SK-N-SH (cell line): ENCODE measurements around the gene HDAC4. TPM values are rescaled to one million over a fixed set of nuclear protein-coding genes. Genes with fewer than 3 reads are reported as not detected.

Experiments used
- CTCF ChIA-PET: fragments of 300-600, 350-600 bp; formaldehyde crosslinking; extraction: SDS; loops from one replicate; lab custom pipeline; 2021; lab: Yijun Ruan, JAX
- POLR2A ChIA-PET: fragments of 350-600 bp; sonication (Branson Sonifier 250); formaldehyde crosslinking; extraction: SDS; loops from one replicate; lab custom pipeline; 2020; ENCODE audit warnings: antibody characterized with exemption, inconsistent platforms; lab: Yijun Ruan, JAX
- DNase-seq: peaks from one replicate; pipeline ENCODE4 v3.0.0; 2012
- H2AFZ ChIP-seq: fragments of 200-600 bp; sonication (generic); 2 replicates; pipeline ENCODE4 v1.8.1; 2016; ENCODE audit warnings: antibody characterized with exemption, mild to moderate bottlenecking, low read depth
- H3F3A ChIP-seq: fragments of 200-600 bp; sonication (generic); replicated peaks from 2 replicates; pipeline ENCODE3; 2016; ENCODE audit warnings: antibody characterized with exemption, mild to moderate bottlenecking; ENCODE audit not compliant: insufficient read depth
- H3K27ac ChIP-seq, 2 experiments: fragments of 200-500 bp in 1 of 2; fragments of 200-600 bp in 1 of 2; sonication (Bioruptor generic) in 1 of 2; sonication (generic), shearing (Covaris generic) in 1 of 2; 2 replicates each; pipeline versions ENCODE4 v1.5.1 to v1.6.1; 2014 to 2016; ENCODE audit warnings: low read depth in 2 of 2, inconsistent platforms in 1 of 2, low read length in 1 of 2, mild to moderate bottlenecking in 1 of 2, mixed read lengths in 1 of 2
- H3K27me3 ChIP-seq: fragments of 200-600 bp; sonication (generic), shearing (Covaris generic); 2 replicates; pipeline ENCODE4 v1.6.1; 2016; ENCODE audit warnings: mixed run types; ENCODE audit not compliant: insufficient read depth
- H3K36me3 ChIP-seq, 2 experiments: fragments of 200-500 bp in 1 of 2; fragments of 200-600 bp in 1 of 2; sonication (Bioruptor generic) in 1 of 2; sonication (generic) in 1 of 2; replicated peaks in 1 of 2; 2 replicates each; pipeline versions ENCODE3 to v1.5.1; 2014 to 2016; ENCODE audit warnings: low read length in 1 of 2, mild to moderate bottlenecking in 1 of 2; ENCODE audit not compliant: insufficient read depth in 2 of 2, control insufficient read depth in 1 of 2
- H3K4me1 ChIP-seq, 2 experiments: fragments of 200-500 bp in 1 of 2; fragments of 200-600 bp in 1 of 2; sonication (Bioruptor generic) in 1 of 2; sonication (generic), shearing (Covaris generic) in 1 of 2; 2 replicates each; pipeline versions ENCODE4 v1.5.1 to v1.6.1; 2014 to 2016; ENCODE audit warnings: low read depth in 1 of 2, low read length in 1 of 2, mixed run types in 1 of 2; ENCODE audit not compliant: insufficient read depth in 2 of 2, control insufficient read depth in 1 of 2
- H3K4me2 ChIP-seq: fragments of 200-600 bp; sonication (generic), shearing (Covaris generic); 2 replicates; pipeline ENCODE4 v1.6.1; 2017; ENCODE audit warnings: mixed run types
- H3K4me3 ChIP-seq, 2 experiments: fragments of 200-500 bp in 1 of 2; fragments of 200-600 bp in 1 of 2; sonication (Bioruptor generic) in 1 of 2; sonication (generic), shearing (Covaris generic) in 1 of 2; 2 replicates each; pipeline versions ENCODE4 v1.5.1 to v1.8.1; 2014 to 2016; ENCODE audit warnings: low read depth in 2 of 2, inconsistent platforms in 1 of 2, low read length in 1 of 2, mild to moderate bottlenecking in 1 of 2, mixed read lengths in 1 of 2, moderate library complexity in 1 of 2
- H3K79me2 ChIP-seq: fragments of 200-600 bp; sonication (generic); 2 replicates; pipeline ENCODE4 v1.8.1; 2017; ENCODE audit warnings: mild to moderate bottlenecking; ENCODE audit not compliant: insufficient read depth
- H3K9ac ChIP-seq: fragments of 200-600 bp; sonication (generic); 2 replicates; pipeline ENCODE4 v1.6.1; 2017; ENCODE audit warnings: mixed run types
- H3K9me2 ChIP-seq: fragments of 200-600 bp; sonication (generic); 2 replicates; pipeline ENCODE4 v1.6.1; 2017; ENCODE audit warnings: mixed run types
- H3K9me3 ChIP-seq: fragments of 200-600 bp; sonication (generic); 2 replicates; pipeline ENCODE4 v1.6.1; 2017; ENCODE audit warnings: mixed run types, mild to moderate bottlenecking, moderate library complexity
- H4K20me1 ChIP-seq: fragments of 200-600 bp; sonication (generic); 2 replicates; pipeline ENCODE4 v1.6.1; 2017; ENCODE audit warnings: mild to moderate bottlenecking, mixed run types; ENCODE audit not compliant: insufficient read depth
- EP300 ChIP-seq, 2 experiments: IDR thresholded peaks; 2 replicates each; pipeline versions ENCODE4 v1.4.0 to v1.6.1; 2012; ENCODE audit warnings: borderline replicate concordance in 1 of 2, low read depth in 1 of 2, low read length in 1 of 2
- GATA2 ChIP-seq: sonication (generic); formaldehyde crosslinking; IDR thresholded peaks from 2 replicates; pipeline ENCODE4 v1.5.0; 2020; ENCODE audit warnings: mild to moderate bottlenecking, missing genetic modification reagents
- MEF2A ChIP-seq: IDR thresholded peaks from 2 replicates; pipeline ENCODE4 v1.4.0; 2012; ENCODE audit warnings: low read depth, borderline replicate concordance
- MXI1 ChIP-seq: IDR thresholded peaks from 2 replicates; pipeline ENCODE4 v1.6.1; 2012; ENCODE audit warnings: mild to moderate bottlenecking, low read depth, low read length, improper control_type of control experiment
- RCOR1 ChIP-seq: fragments of 150-350 bp; IDR thresholded peaks from 2 replicates; pipeline ENCODE4 v1.6.1; 2017; ENCODE audit warnings: antibody characterized with exemption, low read length
- RXRA ChIP-seq: IDR thresholded peaks from 2 replicates; pipeline ENCODE4 v1.4.0; 2012; ENCODE audit warnings: low read depth, mild to moderate bottlenecking, borderline replicate concordance
- TAF1 ChIP-seq: IDR thresholded peaks from 2 replicates; pipeline ENCODE4 v1.6.1; 2012; ENCODE audit warnings: low read depth, mild to moderate bottlenecking, low read length, moderate library complexity, borderline replicate concordance
- TEAD4 ChIP-seq: IDR thresholded peaks from 2 replicates; pipeline ENCODE4 v1.4.0; 2012; ENCODE audit warnings: mild to moderate bottlenecking, borderline replicate concordance; ENCODE audit not compliant: insufficient read depth
- USF2 ChIP-seq: fragments of 150-350 bp; IDR thresholded peaks from 2 replicates; pipeline ENCODE4 v1.6.1; 2017; ENCODE audit warnings: antibody characterized with exemption, low read length, low read depth, borderline replicate concordance
- WGBS: methylation state at CpG from one replicate; pipeline ENCODE4 v1.1.6; 2017; ENCODE audit warnings: low lambda C conversion rate; 5-methylcytosine and 5-hydroxymethylcytosine counted together
- polyA plus RNA-seq, 3 experiments: library from polyadenylated mRNA; depleted of rRNA; stranded (reverse); fragments of >200 nt; gene quantifications; 2 replicates each; pipeline ENCODE4 v1.2.3, GENCODE V29; 2012
- TF ChIP-seq, protein P1 (sequence below): fragments of 150-350 bp; IDR thresholded peaks from 2 replicates; pipeline ENCODE4 v1.6.1; 2016; ENCODE audit warnings: mild to moderate bottlenecking, low read depth, low read length

Gene HDAC4
- polyA plus RNA-seq, 1 of the 3 experiments (the other 2 are of a cell fraction), result 5.5 TPM

- Histone ChIP-seq H3K4me2 (no peak overlapping the region), H3K27me3 (no peaks in the 10 kb centered on the region), H3K36me3 (peaks cover 0 to 4% of the 10 kb centered on the region in 2 experiments), H4K20me1 (no peaks in the 10 kb centered on the region), H3K4me3 (no peak overlapping the region), H3K79me2 (no peaks in the 10 kb centered on the region), H3K4me1 (peaks cover 0 to 68% of the 10 kb centered on the region in 2 experiments; a peak in 2 of 4 replicates), H3K9ac (no peak overlapping the region), H3K9me3 (no peaks in the 10 kb centered on the region), H2AFZ (no peak overlapping the region), H3K27ac (peak overlapping the region in 1 of 2 experiments; percentile 86; a peak in 2 of 4 replicates), H3F3A (no peaks in the 10 kb centered on the region), H3K9me2 (no peaks in the 10 kb centered on the region)
- ChIA-PET CTCF (interaction anchor here (1.4 kb wide), 1 partner anchor 25 kb away, joined by 3 read pairs; no protein-coding TSS in a partner anchor), POLR2A (no interaction called here)
- peak; percentile 25; the same call in 1 of the 2 replicates for TF ChIP-seq GATA2
- no peak for TF ChIP-seq MEF2A
- no peak for TF ChIP-seq MXI1
- TF ChIP-seq, protein P1, sequence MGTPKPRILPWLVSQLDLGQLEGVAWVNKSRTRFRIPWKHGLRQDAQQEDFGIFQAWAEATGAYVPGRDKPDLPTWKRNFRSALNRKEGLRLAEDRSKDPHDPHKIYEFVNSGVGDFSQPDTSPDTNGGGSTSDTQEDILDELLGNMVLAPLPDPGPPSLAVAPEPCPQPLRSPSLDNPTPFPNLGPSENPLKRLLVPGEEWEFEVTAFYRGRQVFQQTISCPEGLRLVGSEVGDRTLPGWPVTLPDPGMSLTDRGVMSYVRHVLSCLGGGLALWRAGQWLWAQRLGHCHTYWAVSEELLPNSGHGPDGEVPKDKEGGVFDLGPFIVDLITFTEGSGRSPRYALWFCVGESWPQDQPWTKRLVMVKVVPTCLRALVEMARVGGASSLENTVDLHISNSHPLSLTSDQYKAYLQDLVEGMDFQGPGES, result no peak
- TF ChIP-seq TAF1, result no peak
- WGBS, result 93% methylated on average over 3 of the region's 18 CpGs
- DNase-seq, result peak; percentile 54
Measured at GRCh38 chr2:239081622-239082021, 319.2 kb downstream of the HDAC4 start.

GRCh38 chr2:239081046-239081445 is 319.8 kb downstream of the HDAC4 start:
- TF ChIP-seq TEAD4 (no peak), RXRA (no peak), USF2 (no peak), RCOR1 (no peak), EP300 (IDR thresholded peaks at IDR 0.05; ENCODE audit: borderline replicate concordance in 1 of 2, low read depth in 1 of 2, low read length in 1 of 2) (no peak)
- Histone ChIP-seq H3K4me3 (no peak overlapping the region), H3K9ac (no peak overlapping the region), H3F3A (no peaks in the 10 kb centered on the region), H3K27me3 (no peaks in the 10 kb centered on the region), H3K79me2 (no peaks in the 10 kb centered on the region), H3K4me2 (no peak overlapping the region), H4K20me1 (no peaks in the 10 kb centered on the region), H3K9me2 (no peaks in the 10 kb centered on the region), H3K4me1 (peaks cover 0 to 69% of the 10 kb centered on the region in 2 experiments; a peak in 2 of 4 replicates), H3K9me3 (no peaks in the 10 kb centered on the region), H3K27ac (peak overlapping the region in 1 of 2 experiments; percentile 86; a peak in 2 of 4 replicates), H3K36me3 (peaks cover 0 to 4% of the 10 kb centered on the region in 2 experiments), H2AFZ (no peak overlapping the region)
- CTCF ChIA-PET, result no interaction called here
- 94% methylated on average over 6 of the region's 19 CpGs for WGBS
- no peak for DNase-seq
- POLR2A ChIA-PET, result no interaction called here
